ENCODE data around the gene ATG9B. TPM values are rescaled to one million over a fixed set of nuclear protein-coding genes. Genes with fewer than 3 reads are reported as not detected.

Gene ATG9B
- total RNA-seq, 2 donors from 2014 or later = not detected

DNA sequence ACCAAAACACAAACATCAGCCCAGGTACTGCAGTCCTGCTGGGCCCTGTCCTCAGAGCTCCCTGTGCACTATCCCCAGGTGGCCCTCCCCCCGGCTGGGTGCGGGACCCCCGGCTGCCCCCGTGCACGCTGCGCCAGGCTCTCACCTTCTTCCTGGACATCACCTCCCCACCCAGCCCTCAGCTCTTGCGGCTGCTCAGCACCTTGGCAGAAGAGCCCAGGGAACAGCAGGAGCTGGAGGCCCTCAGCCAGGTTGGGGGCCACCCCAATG is 14.3 kb downstream of the ATG9B start:
- DNase-seq (ENCODE audit: low spot score) = no peak
- intact Hi-C loops (cut with DNase I) = no loop called here

DNA sequence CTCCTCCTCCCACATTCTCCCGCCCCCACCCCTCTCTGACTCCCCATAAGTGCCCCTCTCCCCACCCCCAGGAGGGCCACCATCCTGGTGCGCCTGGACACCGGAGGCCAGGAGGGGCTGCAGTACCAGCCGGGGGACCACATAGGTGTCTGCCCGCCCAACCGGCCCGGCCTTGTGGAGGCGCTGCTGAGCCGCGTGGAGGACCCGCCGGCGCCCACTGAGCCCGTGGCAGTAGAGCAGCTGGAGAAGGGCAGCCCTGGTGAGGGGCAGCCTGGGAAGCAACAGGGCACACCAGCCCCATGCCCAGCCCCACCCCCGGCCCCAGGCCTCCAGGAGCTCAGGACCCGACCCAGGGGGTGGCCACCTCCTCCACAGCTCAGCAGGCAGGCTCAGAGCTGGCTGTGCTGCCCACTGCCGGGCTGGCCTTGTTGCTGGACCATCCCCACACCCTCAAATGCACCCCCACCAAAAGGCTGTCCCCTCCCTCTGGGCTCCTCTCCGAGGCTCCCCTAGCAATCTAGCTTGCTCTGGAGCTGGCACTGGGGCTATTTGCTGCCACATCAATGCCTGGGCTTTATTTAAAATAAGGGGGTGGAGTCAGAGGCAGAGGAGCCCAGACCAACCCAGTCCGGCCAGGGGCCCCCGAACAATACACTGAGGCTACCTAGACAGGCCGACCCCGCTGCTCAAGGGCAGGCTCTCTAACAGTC is 14.8 kb downstream of the ATG9B start:
- intact Hi-C loops (cut with DNase I) = no loop called here
- DNase-seq (ENCODE audit: low spot score) = no peak

DNA sequence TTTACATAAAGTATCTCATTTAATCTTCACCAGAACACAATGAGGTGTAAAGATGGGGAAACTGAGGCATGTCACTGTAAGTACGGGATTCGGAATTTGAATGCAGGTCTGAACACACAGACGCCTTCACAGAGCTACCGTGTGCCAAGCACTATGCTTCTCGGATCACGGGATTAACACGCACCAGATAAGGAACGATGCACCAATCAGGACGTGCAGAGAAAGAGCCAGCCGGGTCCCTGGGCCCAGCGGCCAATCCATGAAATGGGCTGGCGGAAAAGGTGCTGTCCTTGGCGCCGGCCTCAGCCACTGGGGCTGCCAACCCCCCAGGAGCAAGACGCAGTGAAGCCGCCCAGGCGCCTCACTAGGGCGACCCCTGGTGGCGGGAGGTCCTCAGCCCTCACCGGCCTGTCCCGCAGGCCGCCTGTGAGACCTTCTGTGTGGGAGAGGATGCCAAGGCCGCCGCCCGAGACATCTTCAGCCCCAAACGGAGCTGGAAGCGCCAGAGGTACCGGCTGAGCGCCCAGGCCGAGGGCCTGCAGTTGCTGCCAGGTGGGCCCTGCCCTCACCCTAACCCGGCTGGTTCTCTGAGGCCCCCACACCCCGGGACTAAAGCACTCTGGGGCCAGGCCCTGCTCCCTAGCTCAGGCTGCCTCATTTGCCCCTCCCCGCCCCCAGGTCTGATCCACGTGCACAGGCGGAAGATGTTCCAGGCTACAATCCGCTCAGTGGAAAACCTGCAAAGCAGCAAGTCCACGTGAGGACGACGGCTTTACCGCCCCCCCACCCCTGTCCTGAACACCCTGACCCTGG is 15.6 kb downstream of the ATG9B start:
- intact Hi-C loops (cut with DNase I) = no loop called here
- DNase-seq (ENCODE audit: low spot score) = peak; percentile 94

DNA sequence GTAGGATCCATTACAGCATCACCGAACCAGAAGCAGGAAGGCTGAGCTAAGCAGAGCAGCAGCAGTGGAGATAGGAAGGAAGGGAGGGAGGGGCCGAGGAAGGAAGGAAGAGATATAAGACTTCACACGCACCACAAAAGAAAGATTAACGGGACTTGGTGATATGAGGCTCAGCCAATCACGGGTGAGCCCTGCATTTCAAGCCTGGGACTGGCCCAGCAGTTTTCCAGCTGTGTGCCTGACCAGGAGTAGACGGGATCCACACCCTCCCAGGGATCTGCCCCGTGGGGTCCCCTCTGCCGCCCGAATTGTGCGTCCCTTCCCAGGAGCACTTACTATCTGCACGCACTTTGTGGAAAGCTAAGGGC is 16.2 kb downstream of the ATG9B start:
- intact Hi-C loops (cut with DNase I) = no loop called here
- DNase-seq (ENCODE audit: low spot score) = no peak

DNA sequence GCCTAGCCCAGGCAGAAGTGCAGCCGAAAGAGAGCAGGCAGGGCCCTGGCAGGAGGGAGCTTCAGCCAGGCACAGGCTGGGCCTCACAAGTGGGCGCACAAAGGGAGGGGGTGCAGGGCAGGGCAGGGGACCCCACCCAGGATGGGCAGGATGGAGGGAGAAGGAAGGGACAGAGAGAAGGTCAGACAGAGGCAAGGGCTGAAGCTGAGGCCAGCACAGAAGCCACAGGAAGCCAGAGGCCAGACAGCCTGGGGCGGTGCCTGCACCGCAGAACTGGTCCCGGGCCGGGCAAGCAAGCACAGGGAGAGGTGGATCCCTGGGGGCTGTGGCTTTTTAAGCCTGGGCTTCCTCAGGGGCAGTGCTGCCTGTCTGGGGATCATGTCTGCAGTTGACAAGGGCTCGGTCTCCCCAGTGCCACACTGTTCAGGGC is 16.8 kb downstream of the ATG9B start:
- DNase-seq (ENCODE audit: low spot score) = no peak
- intact Hi-C loops (cut with DNase I) = no loop called here

DNA sequence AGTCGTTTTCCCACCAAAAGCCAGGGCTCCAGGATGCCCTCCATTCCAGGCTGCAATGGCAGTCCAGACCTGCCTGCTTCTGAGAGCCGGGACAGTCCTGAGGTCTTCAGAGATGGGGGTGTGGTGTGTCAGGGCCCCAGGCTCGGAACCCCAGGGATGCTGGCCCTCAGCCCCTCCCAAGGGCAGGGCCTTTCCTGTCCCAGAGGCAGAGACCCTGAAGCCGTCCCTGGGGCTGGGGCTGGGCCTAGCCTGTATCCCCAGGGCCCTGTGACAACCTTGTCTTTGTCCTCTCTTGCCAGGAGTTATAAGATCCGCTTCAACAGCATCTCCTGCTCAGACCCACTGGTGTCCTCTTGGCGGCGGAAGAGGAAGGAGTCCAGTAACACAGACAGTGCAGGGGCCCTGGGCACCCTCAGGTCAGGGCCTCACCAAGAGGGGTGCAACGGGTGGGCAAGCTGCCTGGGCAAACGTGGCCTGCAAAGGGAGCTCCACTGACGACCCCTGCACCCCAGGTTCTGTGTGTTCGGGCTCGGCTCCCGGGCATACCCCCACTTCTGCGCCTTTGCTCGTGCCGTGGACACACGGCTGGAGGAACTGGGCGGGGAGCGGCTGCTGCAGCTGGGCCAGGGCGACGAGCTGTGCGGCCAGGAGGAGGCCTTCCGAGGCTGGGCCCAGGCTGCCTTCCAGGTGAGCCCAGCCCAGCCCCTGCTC is 17.5 kb downstream of the ATG9B start:
- intact Hi-C loops (cut with DNase I) = no loop called here

DNA sequence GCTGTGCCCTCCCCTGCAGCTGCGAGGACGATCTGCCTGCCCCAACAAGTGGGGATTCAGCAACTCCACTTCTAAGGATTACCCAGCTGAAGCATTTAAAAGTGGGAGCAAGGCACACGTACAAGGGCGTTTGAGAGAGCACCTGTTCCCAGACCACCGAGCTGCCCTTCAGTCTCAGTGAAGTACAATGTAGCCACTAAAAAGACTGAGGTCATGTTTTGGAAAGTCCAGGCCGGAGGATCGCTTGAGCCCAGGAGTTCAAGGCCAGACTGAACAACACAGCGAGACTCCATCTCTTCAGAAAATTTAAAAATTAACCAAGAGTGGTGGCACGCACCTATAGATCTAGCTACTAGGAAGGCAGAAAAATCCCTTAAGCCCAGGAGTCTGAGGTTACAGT is 18.7 kb downstream of the ATG9B start:
- intact Hi-C loops (cut with DNase I) = no loop called here

More for the DNA sequence above, 17.5 kb downstream of the ATG9B start:
- no peak for DNase-seq (ENCODE audit: low spot score)

DNA sequence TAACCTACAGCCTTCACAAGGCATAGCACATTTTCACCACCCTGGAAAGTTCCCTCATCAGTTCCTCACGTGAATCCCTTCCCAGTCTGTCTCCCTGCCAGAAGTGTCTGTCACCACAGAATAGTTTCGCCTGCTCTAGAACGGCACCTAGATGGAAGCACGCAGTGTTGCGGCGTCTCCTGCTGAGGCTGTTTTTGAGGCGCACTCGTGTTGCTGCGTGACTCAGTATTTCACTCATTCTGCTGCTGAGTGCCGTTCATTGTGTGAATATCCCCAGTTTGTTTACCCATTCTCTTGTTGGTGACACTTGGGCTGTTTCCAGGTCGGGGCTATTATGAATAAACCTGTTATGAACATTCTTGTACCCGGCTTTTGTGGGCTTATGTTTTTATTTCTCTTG is 20.7 kb downstream of the ATG9B start:
- DNase-seq (ENCODE audit: low spot score) = no peak
- intact Hi-C loops (cut with DNase I) = no loop called here

More for the DNA sequence above, 18.7 kb downstream of the ATG9B start:
- DNase-seq (ENCODE audit: low spot score) = no peak

DNA sequence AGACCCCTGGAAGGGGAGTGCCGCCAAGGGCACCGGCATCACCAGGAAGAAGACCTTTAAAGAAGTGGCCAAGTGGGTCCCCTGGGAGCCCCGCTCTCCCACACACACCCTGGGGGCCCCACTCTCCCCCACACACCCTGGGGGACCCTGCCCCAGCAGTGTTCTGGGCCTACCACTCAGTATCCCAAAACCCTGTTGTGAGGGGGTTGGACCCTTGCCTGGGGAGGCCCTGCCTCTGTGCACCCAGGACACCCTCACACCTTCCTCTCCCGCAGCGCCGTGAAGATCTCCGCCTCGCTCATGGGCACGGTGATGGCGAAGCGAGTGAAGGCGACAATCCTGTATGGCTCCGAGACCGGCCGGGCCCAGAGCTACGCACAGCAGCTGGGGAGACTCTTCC is 22.7 kb downstream of the ATG9B start:
- no peak for DNase-seq (ENCODE audit: low spot score)
- intact Hi-C loops (cut with DNase I) = no loop called here

DNA sequence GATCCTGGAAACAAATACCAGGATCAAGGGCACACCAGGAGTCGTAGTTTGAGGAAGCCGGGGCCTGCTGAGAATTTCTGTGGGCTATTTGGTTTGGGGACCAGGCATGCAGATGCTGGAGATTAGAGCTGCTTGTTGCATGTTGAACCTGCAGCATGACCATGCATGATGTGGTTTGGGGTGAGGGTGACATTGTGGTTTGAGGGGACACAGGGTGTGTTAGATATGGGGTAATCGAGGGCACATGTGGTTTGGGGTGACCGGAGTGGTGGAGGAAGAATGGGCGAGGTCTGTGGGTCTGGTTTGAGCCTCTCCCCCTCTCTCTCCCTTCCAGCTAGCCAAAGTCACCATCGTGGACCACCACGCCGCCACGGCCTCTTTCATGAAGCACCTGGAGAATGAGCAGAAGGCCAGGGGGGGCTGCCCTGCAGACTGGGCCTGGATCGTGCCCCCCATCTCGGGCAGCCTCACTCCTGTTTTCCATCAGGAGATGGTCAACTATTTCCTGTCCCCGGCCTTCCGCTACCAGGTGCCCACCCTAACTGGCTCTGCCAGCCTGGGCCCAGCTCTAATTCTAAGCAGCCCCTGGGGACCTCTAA is 23.3 kb downstream of the ATG9B start:
- intact Hi-C loops (cut with DNase I) = no loop called here
- DNase-seq (ENCODE audit: low spot score) = no peak

DNA sequence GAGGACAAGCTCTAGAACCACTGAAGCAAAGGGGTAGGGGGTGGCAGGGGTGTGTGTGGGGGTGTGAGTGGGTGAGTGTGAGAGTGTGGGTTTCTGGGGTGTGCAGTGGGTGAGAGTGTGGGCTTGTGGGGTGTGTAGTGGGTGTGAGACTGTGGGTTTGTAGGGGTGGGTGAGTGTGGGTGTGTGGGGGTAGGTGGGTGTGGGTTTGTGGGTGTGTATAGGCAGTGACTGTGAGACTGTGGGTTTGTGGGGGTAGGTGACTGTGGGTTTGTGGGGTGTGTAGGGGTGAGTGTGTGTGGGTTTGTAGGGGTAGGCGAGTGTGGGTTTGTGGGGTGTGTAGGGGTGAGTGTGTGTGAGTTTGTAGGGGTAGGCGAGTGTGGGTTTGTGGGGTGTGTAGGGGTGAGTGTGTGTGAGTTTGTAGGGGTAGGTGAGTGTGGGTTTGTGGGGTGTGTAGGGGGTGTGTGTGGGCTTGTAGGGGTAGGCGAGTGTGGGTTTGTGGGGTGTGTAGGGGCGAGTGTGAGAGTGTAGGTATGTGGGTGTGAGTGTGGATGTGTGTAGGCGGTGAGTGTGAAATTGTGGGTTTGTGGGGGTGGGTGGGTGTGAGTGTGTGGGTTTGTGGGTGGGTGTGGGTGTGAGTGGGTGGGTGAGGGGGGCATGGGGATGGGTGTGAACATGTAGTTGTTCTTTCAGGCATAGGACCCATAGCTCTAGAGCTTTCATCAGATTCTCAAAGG is 24.6 kb downstream of the ATG9B start:
- intact Hi-C loops (cut with DNase I) = no loop called here
- DNase-seq (ENCODE audit: low spot score) = no peak

DNA sequence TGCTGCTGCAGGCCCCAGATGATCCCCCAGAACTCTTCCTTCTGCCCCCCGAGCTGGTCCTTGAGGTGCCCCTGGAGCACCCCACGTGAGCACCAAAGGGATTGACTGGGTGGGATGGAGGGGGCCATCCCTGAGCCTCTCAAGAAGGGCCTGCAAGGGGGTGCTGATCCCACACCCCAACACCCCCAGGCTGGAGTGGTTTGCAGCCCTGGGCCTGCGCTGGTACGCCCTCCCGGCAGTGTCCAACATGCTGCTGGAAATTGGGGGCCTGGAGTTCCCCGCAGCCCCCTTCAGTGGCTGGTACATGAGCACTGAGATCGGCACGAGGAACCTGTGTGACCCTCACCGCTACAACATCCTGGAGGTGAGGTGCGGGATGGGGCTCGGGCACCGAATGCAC is 25.3 kb downstream of the ATG9B start:
- DNase-seq (ENCODE audit: low spot score) = no peak
- intact Hi-C loops (cut with DNase I) = no loop called here

DNA sequence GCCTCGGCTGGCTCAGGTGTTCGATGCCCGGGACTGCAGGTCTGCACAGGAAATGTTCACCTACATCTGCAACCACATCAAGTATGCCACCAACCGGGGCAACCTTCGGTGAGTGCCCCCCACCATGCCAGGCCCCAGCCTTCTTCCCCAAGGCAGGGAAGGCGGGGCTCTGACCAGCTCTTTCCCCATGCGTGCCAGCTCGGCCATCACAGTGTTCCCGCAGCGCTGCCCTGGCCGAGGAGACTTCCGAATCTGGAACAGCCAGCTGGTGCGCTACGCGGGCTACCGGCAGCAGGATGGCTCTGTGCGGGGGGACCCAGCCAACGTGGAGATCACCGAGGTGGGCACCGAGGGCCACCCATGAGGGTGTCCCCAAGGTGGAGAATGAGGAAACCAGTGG is 26.0 kb downstream of the ATG9B start:
- intact Hi-C loops (cut with DNase I) = no loop called here

DNA sequence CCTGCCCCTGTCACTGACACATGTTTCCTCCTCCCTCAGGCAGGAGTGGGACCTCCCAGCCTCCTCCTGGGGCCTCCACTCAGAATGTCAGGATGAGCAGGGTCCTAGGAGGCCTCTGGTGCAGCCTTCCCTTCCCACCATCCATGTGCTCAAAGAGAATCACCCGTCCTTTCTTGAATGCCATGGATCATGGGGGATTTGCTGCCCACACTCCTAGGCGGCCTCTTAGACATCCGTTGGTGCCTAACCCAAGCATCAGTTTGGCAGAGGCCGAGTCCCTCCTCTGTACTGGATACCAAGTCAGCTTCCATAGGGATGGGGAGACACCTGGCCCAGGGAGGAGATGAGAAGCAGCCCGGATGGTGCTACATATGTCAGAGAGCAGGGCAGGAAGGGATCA is 26.5 kb downstream of the ATG9B start:
- intact Hi-C loops (cut with DNase I) = no loop called here
- no peak for DNase-seq (ENCODE audit: low spot score)

More for the DNA sequence above, 26.0 kb downstream of the ATG9B start:
- no peak for DNase-seq (ENCODE audit: low spot score)

DNA sequence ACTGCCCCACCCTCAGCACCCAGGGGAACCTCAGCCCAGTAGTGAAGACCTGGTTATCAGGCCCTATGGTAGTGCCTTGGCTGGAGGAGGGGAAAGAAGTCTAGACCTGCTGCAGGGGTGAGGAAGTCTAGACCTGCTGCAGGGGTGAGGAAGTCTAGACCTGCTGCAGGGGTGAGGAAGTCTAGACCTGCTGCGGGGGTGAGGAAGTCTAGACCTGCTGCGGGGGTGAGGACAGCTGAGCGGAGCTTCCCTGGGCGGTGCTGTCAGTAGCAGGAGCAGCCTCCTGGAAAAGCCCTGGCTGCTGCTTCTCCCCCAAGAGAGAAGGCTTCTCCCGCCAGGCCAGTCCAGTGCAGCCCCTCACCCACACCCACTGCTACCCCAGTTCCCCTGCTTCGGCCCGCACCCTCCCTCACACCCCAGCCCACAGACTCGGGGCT is 27.2 kb downstream of the ATG9B start:
- DNase-seq (ENCODE audit: low spot score) = no peak
- intact Hi-C loops (cut with DNase I) = no loop called here

DNA sequence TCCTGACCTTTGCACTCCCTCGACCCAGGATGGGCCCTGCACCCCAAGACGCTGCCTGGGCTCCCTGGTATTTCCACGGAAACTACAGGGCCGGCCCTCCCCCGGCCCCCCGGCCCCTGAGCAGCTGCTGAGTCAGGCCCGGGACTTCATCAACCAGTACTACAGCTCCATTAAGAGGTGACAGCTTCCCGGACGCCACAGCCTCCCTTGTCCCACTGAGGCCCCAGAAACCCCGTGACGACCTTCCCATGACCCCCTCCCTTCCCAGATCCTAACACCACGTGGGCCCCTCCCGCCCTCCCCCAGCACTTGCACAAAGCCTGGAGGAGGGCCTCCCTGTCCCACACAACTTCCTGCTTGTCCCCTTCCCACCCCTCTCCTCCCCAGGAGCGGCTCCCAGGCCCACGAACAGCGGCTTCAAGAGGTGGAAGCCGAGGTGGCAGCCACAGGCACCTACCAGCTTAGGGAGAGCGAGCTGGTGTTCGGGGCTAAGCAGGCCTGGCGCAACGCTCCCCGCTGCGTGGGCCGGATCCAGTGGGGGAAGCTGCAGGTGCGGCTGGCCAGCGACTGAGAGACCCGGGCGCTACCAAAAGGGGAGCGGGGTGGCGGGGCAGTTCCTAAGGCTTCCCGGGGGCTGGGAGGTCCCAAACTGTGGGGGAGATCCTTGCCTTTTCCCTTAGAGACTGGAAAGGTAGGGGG is 27.8 kb downstream of the ATG9B start:
- DNase-seq (ENCODE audit: low spot score) = no peak
- intact Hi-C loops (cut with DNase I) = no loop called here

DNA sequence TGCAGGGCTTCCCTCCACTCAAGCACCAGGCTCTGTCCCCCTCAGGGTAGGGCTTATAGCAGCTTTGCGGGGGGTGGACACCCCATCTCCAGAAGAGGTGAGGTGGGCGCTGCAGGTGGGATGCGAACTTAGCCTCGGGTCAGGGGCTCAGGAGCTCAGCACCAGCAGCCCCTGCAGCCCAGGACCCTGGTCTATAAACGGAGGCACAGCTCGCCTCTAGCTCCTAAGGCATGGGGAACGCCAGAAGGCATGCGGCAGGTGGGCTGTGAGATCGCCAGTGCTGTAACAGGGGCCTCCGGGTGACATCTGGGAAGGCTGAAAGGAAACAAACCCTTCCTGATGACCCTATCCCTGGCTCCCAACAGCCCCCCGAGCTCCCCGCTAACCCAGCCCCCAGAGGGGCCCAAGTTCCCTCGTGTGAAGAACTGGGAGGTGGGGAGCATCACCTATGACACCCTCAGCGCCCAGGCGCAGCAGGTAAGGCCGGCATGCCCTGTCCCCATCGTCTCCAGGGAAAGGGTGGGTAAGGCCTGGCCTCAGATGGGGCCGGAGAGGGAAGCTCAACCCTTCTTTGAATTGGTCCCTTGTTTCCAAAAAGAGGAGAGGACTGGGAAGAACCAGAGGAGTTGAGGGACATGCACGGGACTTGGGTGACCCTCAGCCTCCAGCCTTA is 29.3 kb downstream of the ATG9B start:
- DNase-seq (ENCODE audit: low spot score) = no peak
- intact Hi-C loops (cut with DNase I) = no loop called here

DNA sequence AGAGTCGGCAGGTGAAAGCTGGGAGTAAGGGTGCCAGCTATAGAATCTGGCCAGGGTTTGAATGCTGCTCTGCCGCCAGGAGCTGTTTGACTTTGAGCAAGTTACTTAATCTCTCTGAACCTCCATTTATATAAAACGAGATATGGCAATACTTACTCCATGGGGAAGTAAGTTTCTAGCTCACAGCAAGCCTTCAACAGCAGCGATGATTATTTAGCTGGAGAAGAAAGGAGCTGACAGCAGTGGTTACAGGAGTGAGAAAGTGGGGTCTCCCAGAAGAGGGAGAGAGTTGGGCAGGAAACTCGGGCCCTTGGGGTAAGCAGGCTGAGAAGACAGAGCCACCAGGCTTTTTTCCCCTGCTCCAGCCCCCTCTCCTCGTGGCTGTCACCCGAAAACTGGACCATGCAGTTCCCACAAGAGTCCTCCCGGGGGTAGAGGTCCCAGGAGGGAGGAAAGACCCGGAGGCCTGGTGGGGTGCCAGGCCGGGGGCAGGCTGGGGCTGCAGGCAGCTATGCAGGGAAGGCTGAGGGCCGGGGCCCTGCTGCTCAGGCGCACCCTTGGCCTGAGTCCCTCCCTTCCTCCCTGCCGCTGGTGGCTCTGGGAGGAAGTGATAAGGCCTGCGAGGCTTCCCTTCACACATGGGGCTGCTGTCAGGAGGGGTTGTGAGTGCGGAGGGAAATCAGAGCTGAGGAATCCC is 30.0 kb downstream of the ATG9B start:
- intact Hi-C loops (cut with DNase I) = no loop called here
- no peak for DNase-seq (ENCODE audit: low spot score)

Data from posterior vena cava (tissue), 2 donors.